GM23338 (cell line): ENCODE measurements around the gene NDUFS7.

Source experiments
- CREB1 ChIP-seq: fragments of 250-450 bp; sonication (Bioruptor Pico); IDR thresholded peaks from 2 replicates; pipeline ENCODE4 v1.5.0; 2020; ENCODE audit warnings: low read depth, mild to moderate bottlenecking, moderate library complexity
- EZH2 ChIP-seq: fragments of 200-600 bp; sonication (generic); IDR thresholded peaks from one replicate; pipeline ENCODE4 v1.8.0; 2017; ENCODE audit warnings: antibody characterized with exemption, mild to moderate bottlenecking, low read depth; ENCODE audit not compliant: unreplicated experiment
- EZH2phosphoT487 ChIP-seq: fragments of 200-600 bp; sonication (generic); IDR thresholded peaks from one replicate; pipeline ENCODE4 v1.8.1; 2018; ENCODE audit warnings: antibody characterized with exemption; ENCODE audit not compliant: unreplicated experiment
- JUNB ChIP-seq: IDR thresholded peaks from one replicate; pipeline ENCODE4 v1.6.1; 2016; ENCODE audit warnings: antibody characterized with exemption; ENCODE audit not compliant: unreplicated experiment
- NANOG ChIP-seq: IDR thresholded peaks from 2 replicates; pipeline ENCODE4 v1.6.1; 2016; ENCODE audit warnings: antibody characterized with exemption, borderline replicate concordance
- POLR2AphosphoS5 ChIP-seq: IDR thresholded peaks from 2 replicates; pipeline ENCODE4 v1.6.1; 2016; ENCODE audit warnings: antibody characterized with exemption, low read depth
- STAT1 ChIP-seq: IDR thresholded peaks from one replicate; pipeline ENCODE4 v1.6.1; 2016; ENCODE audit warnings: antibody characterized with exemption; ENCODE audit not compliant: unreplicated experiment
- ZNF114 ChIP-seq: fragments of 250-450 bp; sonication (Bioruptor Pico); IDR thresholded peaks from 2 replicates; pipeline ENCODE4 v1.5.0; 2020; ENCODE audit warnings: mild to moderate bottlenecking, moderate library complexity
- TF ChIP-seq, protein P1 (sequence below), 2 experiments: fragments of 200-600 bp in 1 of 2; sonication (generic) in 1 of 2; conservative IDR thresholded peaks; 2 replicates each; pipeline versions ENCODE4 v1.5.1 to v1.6.1; 2016 to 2017; ENCODE audit warnings: antibody characterized with exemption in 2 of 2, low read depth in 2 of 2, mild to moderate bottlenecking in 2 of 2, moderate library complexity in 1 of 2
- TF ChIP-seq, protein P2 (sequence below): IDR thresholded peaks from 2 replicates; pipeline ENCODE4 v1.6.1; 2016; ENCODE audit warnings: antibody characterized with exemption
- TF ChIP-seq, protein P3 (sequence below): IDR thresholded peaks from one replicate; pipeline ENCODE4 v1.6.1; 2018; ENCODE audit warnings: antibody characterized with exemption; ENCODE audit not compliant: unreplicated experiment

DNA sequence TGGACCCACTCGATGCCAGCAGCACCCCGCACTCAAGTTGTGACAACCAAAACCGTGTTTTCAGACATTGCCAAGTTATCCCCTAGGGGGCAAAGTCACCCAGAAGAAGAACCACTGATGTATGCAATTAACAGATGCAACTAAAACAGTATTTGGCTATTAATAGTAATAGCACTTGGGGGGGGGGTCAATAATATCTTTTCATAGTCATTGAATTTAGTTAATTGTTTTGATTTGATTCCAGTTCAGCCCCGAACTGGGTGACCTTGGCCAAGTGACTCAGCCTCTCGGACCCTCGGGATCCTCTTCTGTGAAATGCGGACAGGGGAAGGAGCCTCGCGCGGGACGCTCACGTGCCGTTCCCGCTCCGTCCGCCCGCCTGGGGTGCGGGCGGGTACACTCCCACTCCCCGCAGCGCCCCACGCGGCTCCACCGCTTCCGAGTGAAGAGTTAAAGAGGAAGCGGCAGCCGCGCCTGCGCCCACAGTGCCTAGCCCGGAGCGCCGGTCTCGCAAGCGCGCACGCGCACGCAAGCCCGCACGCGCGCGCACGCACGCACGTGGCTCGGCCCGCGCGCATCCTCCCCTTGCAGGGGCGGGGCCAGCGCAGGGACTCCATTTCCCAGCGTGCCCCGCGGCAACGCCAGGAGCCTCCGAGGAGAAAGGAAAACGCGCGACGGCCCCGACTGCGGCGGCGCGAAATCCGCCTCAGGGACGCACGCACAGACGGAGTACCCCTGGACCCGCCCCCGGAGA lies 23.2 kb downstream of the NDUFS7 start:
- TF ChIP-seq, protein P1, sequence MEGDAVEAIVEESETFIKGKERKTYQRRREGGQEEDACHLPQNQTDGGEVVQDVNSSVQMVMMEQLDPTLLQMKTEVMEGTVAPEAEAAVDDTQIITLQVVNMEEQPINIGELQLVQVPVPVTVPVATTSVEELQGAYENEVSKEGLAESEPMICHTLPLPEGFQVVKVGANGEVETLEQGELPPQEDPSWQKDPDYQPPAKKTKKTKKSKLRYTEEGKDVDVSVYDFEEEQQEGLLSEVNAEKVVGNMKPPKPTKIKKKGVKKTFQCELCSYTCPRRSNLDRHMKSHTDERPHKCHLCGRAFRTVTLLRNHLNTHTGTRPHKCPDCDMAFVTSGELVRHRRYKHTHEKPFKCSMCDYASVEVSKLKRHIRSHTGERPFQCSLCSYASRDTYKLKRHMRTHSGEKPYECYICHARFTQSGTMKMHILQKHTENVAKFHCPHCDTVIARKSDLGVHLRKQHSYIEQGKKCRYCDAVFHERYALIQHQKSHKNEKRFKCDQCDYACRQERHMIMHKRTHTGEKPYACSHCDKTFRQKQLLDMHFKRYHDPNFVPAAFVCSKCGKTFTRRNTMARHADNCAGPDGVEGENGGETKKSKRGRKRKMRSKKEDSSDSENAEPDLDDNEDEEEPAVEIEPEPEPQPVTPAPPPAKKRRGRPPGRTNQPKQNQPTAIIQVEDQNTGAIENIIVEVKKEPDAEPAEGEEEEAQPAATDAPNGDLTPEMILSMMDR (conservative IDR thresholded peaks at IDR 0.05; ENCODE audit: low read depth in 2 of 2): peak; percentile 58 to 73
- TF ChIP-seq, protein P2, sequence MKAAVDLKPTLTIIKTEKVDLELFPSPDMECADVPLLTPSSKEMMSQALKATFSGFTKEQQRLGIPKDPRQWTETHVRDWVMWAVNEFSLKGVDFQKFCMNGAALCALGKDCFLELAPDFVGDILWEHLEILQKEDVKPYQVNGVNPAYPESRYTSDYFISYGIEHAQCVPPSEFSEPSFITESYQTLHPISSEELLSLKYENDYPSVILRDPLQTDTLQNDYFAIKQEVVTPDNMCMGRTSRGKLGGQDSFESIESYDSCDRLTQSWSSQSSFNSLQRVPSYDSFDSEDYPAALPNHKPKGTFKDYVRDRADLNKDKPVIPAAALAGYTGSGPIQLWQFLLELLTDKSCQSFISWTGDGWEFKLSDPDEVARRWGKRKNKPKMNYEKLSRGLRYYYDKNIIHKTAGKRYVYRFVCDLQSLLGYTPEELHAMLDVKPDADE: no peak; the same call in 1 of the 2 replicates
- TF ChIP-seq POLR2AphosphoS5: peak; percentile 75
- TF ChIP-seq ZNF114: peak; percentile 75; the same call in 1 of the 2 replicates
- no peak for TF ChIP-seq EZH2
- TF ChIP-seq, protein P3, sequence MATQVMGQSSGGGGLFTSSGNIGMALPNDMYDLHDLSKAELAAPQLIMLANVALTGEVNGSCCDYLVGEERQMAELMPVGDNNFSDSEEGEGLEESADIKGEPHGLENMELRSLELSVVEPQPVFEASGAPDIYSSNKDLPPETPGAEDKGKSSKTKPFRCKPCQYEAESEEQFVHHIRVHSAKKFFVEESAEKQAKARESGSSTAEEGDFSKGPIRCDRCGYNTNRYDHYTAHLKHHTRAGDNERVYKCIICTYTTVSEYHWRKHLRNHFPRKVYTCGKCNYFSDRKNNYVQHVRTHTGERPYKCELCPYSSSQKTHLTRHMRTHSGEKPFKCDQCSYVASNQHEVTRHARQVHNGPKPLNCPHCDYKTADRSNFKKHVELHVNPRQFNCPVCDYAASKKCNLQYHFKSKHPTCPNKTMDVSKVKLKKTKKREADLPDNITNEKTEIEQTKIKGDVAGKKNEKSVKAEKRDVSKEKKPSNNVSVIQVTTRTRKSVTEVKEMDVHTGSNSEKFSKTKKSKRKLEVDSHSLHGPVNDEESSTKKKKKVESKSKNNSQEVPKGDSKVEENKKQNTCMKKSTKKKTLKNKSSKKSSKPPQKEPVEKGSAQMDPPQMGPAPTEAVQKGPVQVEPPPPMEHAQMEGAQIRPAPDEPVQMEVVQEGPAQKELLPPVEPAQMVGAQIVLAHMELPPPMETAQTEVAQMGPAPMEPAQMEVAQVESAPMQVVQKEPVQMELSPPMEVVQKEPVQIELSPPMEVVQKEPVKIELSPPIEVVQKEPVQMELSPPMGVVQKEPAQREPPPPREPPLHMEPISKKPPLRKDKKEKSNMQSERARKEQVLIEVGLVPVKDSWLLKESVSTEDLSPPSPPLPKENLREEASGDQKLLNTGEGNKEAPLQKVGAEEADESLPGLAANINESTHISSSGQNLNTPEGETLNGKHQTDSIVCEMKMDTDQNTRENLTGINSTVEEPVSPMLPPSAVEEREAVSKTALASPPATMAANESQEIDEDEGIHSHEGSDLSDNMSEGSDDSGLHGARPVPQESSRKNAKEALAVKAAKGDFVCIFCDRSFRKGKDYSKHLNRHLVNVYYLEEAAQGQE: peak; percentile 28
- TF ChIP-seq EZH2phosphoT487: no peak
- TF ChIP-seq JUNB: no peak
- no peak for TF ChIP-seq NANOG
- TF ChIP-seq CREB1 (CRISPR knock-in tag): peak; percentile 71
- no peak for TF ChIP-seq STAT1
